ENCODE results near the gene FNDC3B. TPM values are rescaled to one million over a fixed set of nuclear protein-coding genes. Genes with fewer than 3 reads are reported as not detected.
A peak's percentile ranks its signal among the peaks of the same experiment; 100 is the strongest.
"Not testable (repeated sequence)": the region's sequence is repeated elsewhere in the genome, so short reads cannot be mapped to it uniquely, and the experiment has no call there.

FNDC3B gene
- polyA plus RNA-seq, 1 donor, result 53.5 TPM

GRCh38 chr3:172343979-172344378 is 304.6 kb downstream of the FNDC3B start:
- DNase-seq, result no peak

DNA sequence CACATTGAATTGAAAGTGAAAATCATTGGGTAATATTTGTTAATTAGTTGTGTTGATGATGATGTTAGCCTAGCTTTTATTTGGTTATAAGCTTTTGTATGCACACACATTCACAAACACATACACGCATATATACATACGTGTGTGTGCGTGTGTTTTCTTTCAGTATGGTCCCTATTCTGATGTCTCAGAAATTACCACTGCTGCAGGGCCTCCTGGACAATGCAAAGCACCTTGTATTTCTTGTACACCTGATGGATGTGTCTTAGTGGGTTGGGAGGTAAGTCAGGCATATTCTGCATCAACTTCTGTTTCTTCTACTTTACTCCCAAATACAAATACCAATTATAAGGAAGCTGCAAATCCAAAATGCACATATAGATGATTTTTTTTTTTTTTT is 306.8 kb downstream of the FNDC3B start:
- DNase-seq, result no peak

GRCh38 chr3:172347895-172348679 is 308.7 kb downstream of the FNDC3B start:
- no peak for DNase-seq

DNA sequence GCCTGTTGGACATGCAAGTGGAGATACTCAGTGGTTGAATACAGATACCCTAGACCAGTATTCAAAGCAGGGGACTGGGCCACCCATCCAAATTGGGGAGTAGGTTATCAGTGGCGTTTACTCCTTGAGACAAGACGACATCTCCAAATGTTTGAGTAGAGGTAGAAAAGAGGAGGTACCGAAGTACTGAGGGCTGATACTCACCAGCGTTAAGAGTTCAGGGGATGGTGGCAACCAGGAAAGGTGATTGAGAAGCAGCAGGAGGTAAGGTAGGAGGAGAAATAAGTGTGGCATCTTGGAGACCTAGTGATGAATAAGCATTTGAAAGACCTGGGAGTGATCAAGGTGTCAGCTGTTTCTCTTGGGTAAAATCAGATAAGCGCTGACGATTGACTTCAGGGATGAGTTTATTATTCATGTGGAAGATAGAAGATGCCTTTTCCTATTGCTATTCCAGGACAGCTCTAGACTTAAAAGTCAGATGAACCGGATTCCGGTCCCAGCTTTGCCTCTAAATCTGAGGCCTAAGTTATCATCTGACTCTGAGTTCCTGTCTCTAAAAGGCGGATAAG is 312.6 kb downstream of the FNDC3B start:
- DNase-seq, result no peak

DNA sequence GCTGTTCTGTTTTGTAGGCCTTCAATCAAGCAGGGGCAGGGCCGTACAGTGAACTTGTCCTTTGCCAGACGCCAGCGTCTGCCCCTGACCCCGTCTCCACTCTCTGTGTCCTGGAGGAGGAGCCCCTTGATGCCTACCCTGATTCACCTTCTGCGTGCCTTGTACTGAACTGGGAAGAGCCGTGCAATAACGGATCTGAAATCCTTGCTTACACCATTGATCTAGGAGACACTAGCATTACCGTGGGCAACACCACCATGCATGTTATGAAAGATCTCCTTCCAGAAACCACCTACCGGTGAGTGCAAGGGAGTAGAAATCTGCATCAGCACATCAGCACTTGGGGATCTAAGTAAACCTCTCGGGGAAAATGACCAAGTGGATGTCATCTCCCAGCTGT is 313.4 kb downstream of the FNDC3B start:
- DNase-seq, result no peak

DNA sequence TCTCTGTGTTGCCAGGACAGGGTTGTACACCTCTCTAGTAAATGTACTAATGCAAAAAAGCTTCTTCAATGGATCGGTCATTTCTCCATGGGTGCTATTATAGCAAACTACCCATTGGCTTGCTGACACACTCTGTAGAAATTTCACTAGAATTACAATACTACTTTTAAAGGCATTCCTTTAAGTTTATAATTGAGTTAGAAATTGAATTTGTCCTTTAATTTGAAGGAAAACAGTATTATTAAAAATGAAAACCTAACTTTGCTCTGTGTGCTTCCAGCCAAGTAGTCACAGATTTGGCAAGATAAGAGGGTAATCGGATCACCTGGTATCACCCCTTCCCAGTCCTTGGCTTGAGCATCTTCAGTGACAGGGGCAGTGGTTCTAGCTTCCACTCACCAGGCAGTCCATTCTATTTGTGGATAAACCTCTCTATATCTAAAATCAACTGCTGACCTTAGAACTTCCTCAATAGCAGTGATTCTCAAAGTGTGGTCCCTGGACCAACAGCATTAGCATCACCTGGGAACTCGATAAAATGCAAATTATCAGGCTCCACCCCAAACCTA is 315.6 kb downstream of the FNDC3B start:
- DNase-seq, result no peak

DNA sequence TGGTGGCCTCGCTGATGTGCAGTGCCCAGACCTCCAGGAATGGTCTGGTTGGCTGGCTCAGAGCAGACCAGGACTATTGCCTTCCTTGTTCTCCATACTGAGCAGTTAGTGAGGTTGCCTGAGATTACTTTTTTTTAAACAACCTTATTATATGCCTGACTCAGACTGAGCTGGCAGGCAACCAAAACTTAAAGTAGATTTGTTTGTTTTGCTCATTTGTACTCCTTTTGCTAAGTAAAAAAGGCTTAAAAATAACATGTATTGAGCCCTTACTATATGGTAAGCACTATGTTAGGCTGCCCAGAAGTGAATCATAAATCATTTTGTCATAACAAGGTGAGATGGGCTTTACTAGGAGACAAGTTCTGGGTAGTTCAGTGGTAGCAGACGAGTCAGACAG is 316.5 kb downstream of the FNDC3B start:
- peak; percentile 24 for DNase-seq

DNA sequence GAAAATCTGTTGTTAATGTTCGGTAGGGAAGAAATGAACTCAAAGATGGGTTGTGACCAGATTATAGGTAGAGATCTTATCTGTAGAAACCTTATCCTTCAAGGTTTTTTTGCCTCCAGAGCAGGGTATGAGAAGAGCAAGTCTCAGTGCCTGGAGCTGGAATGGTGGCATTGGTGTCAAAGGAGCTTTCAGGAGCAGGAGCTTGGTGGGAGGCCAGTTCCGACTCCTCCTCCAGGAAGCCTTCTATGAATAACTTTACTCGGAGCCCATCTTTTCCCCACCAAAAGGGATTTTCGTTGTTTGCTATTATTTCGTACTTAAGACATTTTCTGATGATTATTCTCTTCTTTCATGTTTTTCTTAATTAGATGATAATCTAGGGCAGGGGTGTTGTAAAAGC is 317.0 kb downstream of the FNDC3B start:
- no peak for DNase-seq

DNA sequence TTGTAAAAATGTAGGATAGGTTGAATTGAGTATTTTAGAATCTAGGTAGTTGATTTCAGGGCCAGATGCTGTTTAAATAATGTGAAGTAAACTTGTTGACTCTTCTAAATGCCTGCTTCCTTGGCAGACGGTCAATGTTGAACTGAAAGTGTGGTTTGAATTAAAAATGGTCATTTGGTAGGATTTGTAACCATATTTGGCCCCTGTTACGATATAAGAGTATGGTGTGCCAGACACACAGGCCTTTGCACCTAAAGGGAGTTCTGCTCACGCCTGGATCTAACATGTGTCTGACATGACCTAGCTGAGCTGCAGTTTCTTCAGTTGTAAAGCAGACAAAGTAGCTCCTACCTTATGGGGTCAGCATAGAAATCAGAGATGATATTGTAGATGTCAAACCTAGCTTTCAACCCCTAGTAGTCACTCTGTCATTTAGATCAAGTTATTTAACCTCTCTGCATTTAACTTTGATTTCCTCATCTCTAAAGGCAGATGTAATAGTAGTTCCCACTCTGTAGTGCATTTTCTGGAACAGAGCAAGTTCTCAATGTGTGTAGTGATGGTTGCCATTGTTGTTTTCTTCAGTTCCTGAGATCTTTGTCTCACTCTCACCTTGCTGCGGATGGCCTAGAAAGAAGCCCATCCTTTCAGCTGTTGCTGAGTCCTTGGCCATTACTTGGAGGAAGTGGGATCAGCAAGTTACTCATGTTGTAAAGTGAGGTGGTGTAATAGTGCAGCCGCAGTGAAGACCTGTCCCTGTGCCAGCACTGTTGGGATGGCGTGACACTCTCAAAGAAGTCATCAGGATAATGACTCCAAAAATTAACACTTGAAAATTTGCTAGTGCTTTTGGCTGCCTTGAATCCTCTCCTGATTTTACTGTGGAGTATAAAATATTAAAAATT is 318.7 kb downstream of the FNDC3B start:
- no peak for DNase-seq

- no peak for DNase-seq
Observed at GRCh38 chr3:172359231-172359630, 319.9 kb downstream of the FNDC3B start.

DNA sequence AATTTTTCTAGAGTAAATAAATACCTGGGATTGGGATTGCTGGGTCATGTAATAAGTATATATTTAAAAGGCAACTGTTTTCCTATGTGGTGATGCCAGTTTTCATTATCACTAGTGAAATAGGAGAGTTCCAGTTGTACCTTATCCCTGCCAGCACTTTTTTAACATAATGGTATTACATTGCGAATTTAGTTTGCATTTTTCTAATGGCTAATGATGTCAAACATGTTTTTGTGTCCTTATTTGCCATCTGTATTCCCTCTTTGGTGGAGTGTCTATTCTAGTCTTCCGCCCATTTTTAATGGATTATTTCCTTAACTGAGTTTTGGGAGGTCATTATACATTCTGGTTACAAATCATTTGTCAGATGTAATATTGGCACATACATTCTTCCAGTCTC is 320.6 kb downstream of the FNDC3B start:
- no peak for DNase-seq

- DNase-seq, result no peak
Observed at GRCh38 chr3:172362583-172362982, 323.2 kb downstream of the FNDC3B start.

GRCh38 chr3:172364374-172365027 is 325.1 kb downstream of the FNDC3B start:
- no peak for DNase-seq

DNA sequence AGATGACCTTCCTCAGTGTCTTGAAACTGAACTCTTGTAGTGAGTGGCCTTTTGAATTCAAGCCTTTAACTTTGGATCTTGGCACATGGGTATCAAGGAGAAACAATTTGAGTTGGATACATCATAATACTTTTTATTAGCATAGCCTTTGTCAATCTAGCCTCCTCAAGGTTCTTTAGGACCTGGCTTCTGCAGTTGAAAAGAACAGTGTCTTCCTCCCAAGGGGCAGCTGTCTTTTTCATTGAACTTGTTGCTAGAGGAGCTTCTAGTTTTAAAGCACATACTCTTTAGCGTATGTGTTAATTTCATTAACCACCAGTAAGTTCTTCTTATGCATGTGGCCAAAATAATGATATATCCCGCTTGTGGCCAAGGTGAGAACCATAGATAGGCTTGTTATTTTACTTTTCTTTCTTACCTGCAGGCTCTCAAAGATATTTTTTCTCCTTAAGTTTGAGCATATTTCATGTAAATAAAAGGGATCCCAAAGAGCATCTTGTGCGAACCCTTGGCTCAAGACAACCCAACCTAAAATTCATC is 325.7 kb downstream of the FNDC3B start:
- DNase-seq, result no peak

DNA sequence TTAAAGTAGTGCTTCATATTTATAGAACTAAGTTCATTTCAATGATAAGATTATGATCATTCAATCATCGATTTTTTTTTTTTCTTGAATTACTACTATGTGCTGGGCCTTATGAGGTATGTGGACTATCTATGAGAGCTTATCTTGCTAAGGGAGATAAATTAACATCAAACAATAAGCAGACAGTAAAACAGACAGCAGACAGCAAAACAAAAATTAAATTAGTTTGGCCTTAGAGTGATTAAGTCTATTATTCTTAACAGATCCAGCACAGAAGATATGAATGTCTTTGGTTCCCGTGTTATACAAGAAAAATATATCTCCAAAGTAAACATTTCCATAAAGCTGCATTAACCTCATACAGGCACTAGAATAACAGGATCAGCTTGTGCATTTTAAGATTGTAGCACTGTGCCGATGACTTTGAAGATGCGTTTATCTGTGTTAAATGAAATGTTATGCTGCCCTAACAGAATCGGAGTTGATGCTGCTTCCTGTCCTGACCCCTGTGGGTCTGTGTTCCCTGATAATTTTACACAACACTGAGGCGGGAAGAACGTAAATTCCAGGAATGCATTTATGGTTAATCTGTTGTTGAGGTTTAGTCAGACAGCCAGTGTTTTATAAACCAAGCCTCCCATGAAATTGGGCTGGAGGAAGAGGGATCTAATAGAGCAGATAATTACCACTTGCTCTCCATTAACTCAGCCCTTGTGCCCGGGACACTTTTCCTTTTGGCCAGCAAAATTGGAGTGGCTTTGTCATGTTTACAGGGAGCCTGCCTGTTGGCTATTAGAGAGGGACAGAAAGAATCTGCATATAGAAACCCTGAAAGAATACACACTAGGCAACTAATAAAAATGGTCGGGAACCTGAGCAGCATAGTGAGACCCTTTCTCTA is 328.1 kb downstream of the FNDC3B start:
- no peak for DNase-seq

DNA sequence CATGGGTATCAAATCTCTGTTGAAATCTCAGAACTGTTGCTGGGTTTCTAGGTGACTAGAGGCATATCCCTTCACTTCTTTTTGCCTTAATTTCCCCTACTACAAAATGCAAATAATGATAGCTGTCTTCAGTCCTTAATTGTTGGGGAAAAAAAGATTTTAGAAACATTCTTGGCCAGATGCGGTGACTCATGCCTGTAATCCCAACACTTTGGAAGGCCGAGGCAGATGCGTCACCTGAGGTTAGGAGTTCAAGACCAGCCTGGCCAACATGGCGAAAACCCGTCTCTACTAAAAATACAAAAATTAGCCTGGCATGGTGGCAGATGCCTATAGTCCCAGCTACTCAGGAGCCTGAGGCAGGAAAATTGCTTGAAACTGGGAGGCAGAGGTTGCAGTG is 329.2 kb downstream of the FNDC3B start:
- DNase-seq, result not testable (repeated sequence)

GRCh38 chr3:172369590-172370259 is 330.3 kb downstream of the FNDC3B start:
- no peak for DNase-seq

- DNase-seq, result no peak
Observed at GRCh38 chr3:172370419-172370818, 331.0 kb downstream of the FNDC3B start.

DNA sequence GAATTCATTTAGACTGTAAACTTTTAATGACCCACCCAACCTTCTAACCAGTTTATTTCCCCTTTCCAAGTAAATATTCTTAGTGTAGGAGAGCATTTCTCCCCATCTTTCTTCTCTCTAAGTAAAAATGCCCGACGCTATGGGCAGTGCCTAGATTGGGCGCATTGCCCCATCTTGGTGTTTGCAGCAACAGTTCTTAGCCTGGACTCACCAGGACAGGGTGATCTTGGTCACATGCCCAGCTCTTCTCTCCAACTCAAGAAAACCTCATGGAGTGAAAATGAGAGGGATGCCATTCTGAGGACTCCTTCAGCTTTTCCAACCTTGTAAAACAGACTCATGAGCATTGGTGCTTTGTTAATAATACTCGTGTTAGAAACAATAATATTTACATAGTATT is 332.2 kb downstream of the FNDC3B start:
- no peak for DNase-seq

- DNase-seq, result no peak
Observed at GRCh38 chr3:172372895-172373294, 333.5 kb downstream of the FNDC3B start.

- DNase-seq, result no peak
Observed at GRCh38 chr3:172373912-172374311, 334.5 kb downstream of the FNDC3B start.

Data from hindlimb muscle (tissue), 1 donor.